ENCODE measurements around the gene CLPTM1.
A peak's percentile ranks its signal among the peaks of the same experiment; 100 is the strongest.
"Not testable (repeated sequence)": the region's sequence is repeated elsewhere in the genome, so short reads cannot be mapped to it uniquely, and the experiment has no call there.

Gene CLPTM1

DNA sequence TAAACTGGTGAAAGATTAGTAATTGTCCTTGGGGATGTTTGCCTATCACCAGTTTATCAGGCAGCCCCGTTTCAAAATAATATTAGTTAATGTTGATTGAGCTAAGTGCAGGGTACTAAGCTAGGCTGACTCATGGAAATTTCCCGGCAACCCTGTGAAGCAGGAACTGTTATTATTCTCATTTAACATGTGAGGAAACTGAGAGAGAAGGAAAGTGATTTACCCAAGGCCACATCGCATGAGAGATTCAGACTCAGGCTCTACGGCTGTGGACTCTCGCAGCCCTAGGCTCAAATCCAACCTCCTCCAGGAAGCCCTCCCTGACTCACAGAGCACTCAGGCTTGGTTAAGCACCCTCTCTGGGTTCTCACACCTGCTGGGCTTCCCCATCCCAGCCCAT lies 19.7 kb downstream of the CLPTM1 start:
- DNase-seq (ENCODE audit: low spot score): no peak

DNA sequence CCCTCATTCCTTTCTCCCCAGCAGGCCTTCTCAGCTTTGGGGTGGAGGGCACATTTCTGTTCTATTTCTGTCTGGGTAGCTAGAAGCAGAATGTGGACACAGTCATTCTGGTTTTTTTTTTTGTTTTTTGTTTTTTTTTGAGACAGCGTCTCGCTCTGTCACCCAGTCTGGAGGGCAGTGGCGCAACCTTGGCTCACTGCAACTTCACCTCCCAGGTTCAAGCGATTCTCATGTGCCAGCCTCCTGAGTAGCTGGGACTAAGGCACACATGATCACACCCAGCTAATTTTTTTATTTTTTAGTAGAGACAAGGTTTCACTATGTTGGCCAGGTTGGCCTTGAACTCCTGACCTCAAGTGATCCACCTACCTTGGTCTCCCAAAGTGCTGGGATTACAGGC lies 20.3 kb downstream of the CLPTM1 start:
- DNase-seq (ENCODE audit: low spot score): no peak

DNA sequence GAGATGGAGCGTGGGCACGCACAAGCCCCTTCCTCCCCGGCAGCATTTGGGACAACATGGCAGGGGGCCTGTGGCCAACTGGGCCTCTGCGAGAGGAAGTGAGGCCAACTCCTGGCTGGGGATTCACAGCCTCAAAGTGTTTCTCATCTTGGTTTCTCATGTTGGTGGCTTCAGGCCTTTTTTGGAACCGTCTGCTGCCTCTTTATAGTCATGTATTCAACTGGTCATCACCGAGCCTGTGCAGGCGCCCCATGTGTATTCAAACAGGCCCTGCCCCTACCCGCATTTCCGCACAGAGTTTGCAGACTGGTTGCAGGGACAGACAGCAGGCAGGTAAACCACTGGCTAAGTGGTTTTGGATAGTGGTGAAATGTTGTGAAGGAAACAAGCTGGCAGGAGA lies 28.8 kb downstream of the CLPTM1 start:
- no peak for DNase-seq (ENCODE audit: low spot score)

DNA sequence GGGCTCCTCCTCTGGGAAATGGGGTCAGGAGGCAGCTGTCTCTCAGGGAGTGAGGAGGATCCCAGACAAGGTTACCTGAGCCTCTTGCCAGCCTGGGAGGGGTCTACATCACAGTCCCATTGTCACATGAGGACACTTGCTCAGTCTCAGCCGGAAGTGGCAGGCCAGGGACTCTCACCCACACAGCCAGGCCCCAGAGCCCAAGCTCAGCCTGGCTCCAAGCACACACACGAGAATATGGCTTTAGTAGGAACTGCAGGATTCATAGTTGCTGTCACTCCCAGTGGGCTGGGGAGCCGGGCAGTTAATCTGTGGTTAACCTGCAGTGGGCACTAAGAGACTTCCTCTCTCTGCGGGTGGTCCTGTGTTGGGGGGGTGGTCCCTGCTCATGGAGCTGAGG lies 30.3 kb downstream of the CLPTM1 start:
- DNase-seq (ENCODE audit: low spot score): no peak

DNA sequence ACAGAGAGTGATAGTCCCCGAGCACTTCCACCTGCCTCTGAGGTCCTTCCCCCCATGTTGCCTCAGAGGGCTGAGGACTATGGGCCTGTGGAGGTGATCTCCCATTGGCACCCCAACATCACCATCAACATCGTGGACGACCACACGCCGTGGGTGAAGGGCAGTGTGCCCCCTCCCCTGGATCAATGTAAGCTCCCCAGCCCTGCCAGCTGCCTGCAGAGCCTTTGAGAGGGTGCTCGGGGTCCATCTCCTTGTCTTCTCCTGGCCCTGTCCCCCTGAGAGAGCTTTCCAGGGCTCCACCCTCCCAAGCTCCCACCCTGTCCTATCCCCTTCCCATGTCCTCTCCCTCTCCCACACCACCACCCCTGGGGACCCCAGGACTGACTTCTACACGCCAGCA lies 31.2 kb downstream of the CLPTM1 start:
- no peak for DNase-seq (ENCODE audit: low spot score)

DNA sequence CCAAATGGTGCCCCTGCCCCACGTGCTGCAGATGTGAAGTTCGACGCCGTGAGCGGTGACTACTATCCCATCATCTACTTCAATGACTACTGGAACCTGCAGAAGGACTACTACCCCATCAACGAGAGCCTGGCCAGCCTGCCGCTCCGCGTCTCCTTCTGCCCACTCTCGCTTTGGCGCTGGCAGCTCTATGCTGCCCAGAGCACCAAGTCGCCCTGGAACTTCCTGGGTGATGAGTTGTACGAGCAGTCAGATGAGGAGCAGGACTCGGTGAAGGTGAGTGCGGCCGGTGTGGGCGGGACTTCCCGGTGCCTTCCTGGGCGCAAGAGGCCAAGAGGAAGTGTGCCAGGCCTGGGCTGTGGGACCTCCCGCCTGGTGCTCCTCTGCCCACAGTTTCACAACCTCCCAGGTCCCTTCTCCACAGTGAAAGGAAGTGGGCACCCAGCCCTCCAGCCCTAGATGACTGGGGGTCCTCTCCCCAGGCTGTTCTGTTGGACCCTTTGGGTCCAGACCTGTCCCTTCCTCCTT lies 32.0 kb downstream of the CLPTM1 start:
- no peak for DNase-seq (ENCODE audit: low spot score)

DNA sequence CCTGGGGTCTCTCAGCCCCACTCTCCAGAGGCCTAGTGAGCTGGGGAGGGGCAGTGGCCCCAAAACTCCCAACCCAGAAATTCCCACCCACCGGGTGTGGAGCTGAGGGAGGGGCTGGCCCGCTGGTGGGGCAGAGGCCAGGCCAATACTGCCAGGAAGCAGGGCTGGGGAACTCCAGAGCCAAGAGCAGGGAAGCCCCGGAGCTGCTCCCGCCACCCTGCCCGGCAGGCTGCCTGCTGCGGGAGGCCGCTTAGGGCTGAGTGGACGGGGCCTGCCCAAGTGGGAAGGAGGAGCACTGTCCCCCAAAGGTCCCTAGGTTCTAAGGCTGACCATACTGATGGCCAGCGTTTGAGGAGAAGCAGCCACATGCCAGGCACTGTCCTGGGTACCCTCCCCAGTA lies 33.1 kb downstream of the CLPTM1 start:
- DNase-seq (ENCODE audit: low spot score): no peak

DNA sequence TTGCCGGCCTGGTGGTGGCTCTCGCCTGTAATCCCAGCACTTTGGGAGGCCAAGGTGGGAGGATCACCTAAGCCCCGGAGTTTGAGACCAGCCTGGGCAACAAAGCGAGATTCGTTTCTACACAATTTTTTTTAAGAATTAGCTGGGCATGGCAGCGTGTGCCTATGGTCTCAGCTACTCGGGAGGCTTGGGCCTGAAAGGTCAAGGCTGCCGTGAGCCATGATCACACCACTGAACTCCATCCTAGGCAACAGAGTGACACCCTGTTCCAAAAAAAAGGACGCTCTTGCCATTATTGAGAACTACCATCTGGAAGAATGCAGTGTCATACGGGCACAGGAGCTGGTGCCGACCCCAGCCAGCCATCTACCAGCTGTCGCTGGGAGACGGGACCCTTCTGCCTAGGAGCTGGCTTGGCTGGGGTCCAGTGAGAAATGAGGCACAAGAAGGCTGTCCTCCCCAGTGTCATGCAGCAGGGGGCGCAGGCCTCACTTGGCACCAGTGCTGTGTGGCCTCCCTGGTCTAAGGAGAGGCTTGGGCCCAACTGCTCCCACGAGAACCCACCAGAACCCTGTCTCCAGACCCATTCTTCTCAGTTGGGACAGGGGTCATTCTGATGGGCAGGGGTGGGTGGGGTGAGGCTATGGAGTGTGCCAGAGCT lies 33.8 kb downstream of the CLPTM1 start:
- peak; percentile 89 for DNase-seq (ENCODE audit: low spot score)

DNA sequence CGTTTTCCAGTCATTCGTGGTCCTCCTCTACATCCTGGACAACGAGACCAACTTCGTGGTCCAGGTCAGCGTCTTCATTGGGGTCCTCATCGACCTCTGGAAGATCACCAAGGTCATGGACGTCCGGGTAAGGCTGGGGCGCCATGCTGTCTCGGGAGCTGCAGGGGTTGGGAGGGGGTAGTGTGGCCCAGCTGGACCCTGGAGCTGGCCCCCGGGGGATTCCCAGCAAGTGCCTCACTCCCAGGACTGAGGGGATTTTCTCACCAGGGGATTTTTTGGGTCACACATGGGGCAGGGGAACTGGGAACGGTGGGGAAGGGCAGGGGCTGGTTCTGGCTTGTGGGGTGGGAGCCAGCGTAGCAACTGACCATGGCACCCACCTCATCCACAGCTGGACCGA lies 35.3 kb downstream of the CLPTM1 start:
- no peak for DNase-seq (ENCODE audit: low spot score)

DNA sequence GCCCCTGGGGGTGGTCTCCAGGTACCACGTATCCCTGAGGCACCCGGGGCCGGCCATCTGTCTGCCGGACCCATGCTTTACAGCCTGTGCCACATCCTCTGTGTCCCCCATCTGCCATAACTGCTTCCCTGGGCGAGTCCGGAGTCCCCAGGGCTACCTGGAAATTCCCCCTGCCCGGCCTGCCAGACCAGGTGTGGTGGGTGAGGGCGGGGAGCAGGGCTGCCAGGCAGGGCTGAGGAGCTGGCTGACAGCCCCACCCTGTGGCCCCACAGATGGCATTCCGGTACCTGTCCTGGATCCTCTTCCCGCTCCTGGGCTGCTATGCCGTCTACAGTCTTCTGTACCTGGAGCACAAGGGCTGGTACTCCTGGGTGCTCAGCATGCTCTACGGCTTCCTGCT lies 35.8 kb downstream of the CLPTM1 start:
- DNase-seq (ENCODE audit: low spot score): no peak

DNA sequence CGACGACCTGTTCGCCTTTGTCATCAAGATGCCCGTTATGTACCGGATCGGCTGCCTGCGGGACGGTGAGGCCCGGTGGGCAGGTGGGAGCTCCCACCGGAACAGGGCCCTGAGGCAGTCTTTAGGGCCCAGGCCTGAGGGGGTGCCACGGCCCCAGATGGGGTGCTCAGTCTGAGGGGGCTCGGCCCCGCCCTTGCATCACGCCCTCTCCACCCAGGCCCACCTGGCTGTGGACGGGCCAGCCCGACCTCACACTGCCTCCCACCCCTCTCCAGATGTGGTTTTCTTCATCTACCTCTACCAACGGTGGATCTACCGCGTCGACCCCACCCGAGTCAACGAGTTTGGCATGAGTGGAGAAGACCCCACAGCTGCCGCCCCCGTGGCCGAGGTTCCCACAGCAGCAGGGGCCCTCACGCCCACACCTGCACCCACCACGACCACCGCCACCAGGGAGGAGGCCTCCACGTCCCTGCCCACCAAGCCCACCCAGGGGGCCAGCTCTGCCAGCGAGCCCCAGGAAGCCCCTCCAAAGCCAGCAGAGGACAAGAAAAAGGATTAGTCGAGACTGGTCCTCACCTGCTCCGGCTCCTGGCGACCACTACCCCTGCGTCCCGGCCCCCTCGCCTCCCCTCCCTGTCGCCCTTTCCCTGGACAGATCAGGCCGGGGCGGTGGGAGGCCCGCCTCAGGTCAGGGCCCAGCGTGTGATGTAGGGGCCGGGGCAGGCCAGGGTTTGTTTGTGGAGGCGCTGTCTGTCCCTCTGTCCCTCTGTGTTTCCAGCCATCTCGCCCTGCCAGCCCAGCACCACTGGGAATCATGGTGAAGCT lies 37.4 kb downstream of the CLPTM1 start:
- DNase-seq (ENCODE audit: low spot score): no peak

DNA sequence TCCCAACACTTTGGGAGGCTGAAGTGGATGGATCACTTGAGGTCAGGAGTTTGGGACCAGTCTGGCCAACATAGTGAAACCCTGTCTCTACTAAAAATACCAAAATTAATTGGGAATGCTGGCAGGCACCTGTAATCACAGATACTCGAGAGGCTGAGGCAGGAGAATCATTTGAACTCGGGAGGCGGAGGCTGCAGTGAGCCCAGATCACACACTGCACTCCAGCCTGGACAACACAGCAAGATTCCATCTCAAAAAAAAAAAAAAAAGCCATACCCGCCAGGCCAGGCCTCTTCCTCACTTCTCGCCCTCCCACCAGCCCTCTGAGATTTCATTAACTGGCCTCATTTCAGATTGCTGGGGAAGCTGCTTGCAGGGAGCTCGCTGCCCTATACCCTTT lies 38.3 kb downstream of the CLPTM1 start:
- no peak for DNase-seq (ENCODE audit: low spot score)

DNA sequence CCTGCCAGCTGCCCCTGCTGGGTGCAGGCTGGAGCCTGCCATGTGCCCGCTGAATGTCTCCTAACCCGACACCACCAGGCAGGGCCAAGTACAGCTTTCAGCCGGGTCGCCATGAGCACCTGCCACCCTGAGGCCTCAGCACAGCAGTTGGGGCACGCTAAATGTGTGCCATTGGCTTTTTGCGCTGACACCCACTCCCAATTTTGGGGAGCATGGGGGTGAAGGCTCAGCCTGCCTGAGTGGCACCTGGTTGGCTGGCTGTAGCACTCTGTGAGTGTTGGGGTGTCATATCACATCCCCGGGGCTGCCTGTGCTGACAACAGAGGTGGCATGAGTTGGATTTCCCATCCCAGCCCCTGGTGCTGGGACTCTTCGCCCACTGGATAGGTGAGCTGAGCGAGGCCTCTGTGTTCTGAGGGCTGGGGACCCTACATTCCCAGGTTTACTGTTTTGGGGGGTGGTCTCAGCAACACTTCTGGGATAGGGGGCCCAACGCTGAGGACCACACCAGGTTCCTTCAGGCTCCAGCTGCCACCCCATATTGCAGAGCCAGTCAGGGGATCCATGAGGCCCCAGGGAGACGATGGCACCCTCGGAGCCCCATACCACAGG lies 38.9 kb downstream of the CLPTM1 start:
- DNase-seq (ENCODE audit: low spot score): no peak

DNA sequence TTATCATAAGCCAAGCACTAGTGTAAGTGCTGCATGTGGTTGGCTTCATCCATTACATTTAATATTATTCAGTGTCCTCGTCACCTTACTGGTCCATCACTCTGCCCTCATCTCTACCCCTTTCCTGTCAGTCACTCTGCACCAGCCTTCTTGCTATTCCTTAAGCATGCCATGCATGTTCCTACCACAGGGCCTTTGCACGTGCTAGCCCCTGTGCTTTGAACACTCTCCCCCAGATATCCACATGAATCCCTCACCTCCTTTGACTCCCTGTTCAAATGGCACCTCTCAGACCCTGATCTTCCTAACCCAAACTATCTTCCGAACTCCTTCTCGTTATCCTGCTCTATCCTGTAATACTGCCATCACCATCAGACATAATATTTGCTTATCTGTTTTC lies 42.8 kb downstream of the CLPTM1 start:
- no peak for DNase-seq (ENCODE audit: low spot score)

DNA sequence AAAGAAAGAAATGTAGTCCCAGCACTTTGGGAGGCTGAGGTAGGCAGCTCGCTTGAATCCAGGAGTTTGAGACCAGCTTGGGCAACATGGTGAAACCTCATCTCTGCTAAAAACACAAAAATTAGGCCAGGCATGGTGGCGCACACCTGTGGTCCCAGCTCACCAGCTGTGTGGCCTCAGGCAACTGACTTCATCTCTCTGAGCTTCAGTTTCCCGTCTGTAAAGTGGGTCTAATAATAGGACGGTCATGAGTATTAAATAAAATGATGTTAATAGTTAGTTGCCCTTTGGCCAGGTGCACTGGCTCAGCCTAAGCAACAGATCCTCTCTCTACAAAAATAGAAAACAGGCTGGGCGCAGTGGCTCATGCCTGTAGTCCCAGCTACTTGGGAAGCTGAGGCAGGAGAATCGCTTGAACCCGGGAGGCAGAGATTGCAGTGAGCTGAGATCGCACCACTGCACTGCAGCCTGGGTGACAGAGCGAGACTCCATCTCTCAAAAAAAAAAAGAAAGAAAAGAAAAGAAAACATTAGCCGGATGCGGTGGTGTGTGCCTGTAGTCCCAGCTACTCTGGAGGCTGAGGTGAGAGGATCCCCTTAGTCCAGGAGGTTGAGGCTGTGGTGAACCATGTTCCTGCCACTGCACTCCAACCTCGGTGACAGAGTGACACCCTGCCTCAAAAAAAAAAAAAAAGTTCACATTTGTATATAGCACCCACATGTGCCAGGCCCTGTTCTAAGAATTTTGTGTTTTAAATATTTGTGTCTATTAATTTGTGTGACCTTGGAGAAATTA lies 44.1 kb downstream of the CLPTM1 start:
- not testable (repeated sequence) for DNase-seq (ENCODE audit: low spot score)

DNA sequence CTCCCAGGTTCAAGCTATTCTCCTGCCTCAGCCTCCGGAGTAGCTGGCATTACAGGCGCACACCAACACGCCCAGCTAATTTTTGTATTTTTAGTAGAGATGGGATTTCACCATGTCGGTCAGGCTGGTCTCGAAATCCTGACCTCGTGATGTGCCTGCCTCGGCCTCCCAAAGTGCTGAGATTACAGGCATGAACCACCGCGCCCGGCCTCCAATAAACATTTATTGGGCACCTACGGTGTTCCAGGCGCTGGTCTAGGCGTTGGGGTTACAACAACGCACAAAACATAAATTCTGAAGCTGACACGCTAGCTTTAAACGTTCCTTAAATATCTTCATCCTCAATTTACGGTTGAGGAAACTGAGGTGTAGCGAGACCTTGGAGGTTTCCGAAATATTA lies 45.5 kb downstream of the CLPTM1 start:
- DNase-seq (ENCODE audit: low spot score): not testable (repeated sequence)

DNA sequence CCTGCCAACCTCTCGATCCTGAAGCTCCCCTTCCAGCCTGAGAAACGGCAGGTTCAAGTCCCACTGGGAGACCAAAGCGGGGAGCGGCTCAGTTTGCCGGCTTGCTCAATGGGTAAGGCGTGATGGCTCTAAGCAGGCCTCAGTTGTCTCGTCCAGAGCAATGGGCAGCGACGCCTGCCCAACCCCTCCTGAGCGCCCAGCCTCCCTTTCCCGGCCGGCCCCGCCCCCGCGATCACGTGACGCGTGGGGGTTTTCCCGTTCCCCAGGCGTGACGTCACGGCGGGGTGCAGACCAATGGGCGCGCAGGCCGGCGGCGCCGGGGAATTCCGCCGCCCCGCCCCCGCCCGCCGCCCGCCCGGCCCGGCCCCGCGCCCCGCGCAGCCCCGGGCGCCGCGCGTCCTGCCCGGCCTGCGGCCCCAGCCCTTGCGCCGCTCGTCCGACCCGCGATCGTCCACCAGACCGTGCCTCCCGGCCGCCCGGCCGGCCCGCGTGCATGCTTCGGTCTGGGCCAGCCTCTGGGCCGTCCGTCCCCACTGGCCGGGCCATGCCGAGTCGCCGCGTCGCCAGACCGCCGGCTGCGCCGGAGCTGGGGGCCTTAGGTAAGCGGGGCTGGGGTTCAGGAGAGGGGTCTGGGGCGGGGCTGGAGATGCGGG lies 46.0 kb downstream of the CLPTM1 start, which contains the start of gene RELB:
RELB (plus strand) TSS at position 378 of the 653 bp plus-strand sequence; CDS start at position 494, 116 bp downstream.
- peak; percentile 99 for DNase-seq (ENCODE audit: low spot score)

DNA sequence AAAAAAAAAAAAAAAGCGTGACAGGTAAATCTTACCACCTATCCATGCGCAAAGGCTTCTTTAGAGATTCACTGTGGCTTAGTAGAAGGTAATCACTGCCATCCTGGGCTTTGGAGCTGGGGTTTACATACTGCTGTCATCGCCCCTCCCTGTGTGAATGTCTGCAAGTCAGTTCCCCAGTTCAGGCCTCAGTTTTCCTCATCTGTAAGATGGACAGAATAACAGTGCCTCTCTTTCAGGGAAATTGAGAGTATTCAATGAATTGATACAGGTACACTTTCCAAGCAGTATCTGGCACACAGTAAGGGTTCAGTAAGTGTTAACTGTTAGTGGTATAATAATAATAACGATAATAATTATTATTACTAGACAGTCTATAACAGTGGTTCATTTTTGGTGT lies 48.3 kb downstream of the CLPTM1 start:
- DNase-seq (ENCODE audit: low spot score): no peak

DNA sequence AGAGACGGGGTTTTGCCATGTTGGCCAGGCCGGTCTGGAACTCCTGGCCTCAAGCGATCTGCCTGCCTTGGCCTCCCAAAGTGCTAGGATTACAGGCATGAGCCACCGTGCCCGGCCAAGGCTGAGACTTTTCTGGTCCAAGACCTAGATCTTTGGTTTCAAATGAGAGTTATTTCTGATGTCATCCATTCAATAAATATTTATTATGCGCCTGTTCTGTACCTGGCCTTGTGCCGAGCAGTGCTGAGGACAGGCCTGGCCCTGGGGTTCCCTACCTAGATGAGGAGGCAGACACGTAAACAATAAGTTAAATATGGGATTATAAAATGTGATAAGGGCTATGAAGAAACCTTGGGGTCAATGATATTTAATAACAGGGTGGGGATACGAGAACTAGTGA lies 50.6 kb downstream of the CLPTM1 start:
- DNase-seq (ENCODE audit: low spot score): no peak

DNA sequence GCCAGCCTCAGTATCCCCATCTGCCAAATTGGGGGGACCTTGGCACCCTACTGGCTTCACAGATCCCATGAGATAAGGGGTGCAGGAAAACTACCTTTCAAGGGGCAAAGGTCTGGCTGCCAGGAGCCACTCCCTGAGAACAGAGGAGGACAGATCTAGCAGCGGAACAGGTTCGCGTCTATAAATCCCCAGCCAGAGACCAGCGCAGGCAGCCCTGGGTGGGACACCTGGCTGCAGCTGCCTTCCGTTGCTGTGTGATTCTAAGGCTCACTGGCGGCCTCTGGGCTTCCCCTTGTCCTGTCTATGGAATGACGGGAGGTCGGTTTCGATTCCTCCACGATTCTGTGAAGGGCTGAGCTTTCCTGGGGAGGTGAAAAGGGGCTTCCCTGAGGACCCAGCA lies 53.4 kb downstream of the CLPTM1 start:
- DNase-seq (ENCODE audit: low spot score): no peak

DNA sequence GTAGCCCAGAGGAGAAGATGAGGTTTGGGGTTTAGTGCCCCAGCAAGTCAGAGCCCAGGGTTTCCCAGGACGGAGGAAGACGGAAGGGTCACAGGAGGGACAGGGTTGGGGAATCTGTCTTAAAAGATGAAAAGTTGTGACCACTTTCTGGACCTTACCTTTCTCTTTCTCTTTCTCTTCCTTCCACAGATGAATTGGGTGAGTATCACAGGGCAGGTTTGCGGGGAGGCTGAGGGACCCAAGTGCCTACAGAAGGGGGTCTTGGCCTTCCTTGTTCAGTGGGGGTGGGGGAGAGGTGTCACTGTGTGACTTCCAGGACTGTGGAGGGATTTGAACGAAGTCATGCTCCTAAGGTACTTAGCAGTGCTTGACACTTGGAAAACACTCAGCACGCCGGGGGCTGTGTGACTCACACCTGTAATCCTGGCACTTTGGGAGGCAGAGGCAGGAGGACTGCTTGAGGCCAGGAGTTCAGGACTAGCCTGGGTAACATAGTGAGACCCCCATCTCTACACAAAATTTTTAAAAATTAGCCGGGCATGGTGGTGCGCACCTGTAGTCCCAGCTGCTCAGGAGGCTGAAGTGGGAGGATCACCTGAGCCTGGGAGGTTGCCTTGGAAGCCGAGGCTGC lies 54.6 kb downstream of the CLPTM1 start:
- DNase-seq (ENCODE audit: low spot score): no peak

All from AG08396 (cell line).